Dermis blood vessel endothelial cell (primary cell): Measurements from ENCODE around the gene PSMD12. TPM values are rescaled to one million over a fixed set of nuclear protein-coding genes. Genes with fewer than 3 reads are reported as not detected.

Experiments
- DNase-seq: peaks from one replicate; pipeline ENCODE4 v3.0.0; 2010
- total RNA-seq: library from RNA; depleted of rRNA; stranded (reverse); fragments of >200 nt; gene quantifications from 2 replicates; pipeline ENCODE4 v1.2.3, GENCODE V29; 2014

Gene PSMD12
- total RNA-seq, 1 donor from 2014 or later: 22.8 TPM

DNA sequence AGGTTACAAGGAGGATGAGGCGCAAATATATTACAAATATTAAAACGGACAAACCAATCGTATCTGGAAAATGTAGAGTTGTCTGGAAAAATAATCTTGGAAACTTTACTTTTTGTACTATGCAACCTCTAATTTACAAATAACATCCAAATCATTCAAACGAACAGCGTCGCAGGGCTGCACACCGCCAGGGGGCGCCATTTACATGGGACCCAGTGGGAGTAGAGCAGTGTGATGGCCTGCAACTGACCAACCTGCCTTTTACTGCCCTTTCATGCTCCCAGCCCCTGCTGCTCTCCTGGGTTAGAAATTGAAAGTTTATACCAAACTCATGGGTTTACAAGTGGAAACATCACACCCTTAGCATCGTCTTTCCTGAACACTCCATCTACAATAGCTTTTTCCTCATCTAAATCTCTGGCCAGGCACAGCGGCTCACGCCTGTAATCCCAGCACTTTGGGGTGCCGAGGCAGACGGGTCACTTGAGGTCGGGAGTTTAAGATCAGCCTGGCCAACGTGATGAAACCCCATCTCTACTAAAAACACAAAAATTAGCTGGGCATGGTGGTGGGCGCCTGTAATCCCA is 20.7 kb upstream of the PSMD12 start:
- DNase-seq: peak; percentile 77

DNA sequence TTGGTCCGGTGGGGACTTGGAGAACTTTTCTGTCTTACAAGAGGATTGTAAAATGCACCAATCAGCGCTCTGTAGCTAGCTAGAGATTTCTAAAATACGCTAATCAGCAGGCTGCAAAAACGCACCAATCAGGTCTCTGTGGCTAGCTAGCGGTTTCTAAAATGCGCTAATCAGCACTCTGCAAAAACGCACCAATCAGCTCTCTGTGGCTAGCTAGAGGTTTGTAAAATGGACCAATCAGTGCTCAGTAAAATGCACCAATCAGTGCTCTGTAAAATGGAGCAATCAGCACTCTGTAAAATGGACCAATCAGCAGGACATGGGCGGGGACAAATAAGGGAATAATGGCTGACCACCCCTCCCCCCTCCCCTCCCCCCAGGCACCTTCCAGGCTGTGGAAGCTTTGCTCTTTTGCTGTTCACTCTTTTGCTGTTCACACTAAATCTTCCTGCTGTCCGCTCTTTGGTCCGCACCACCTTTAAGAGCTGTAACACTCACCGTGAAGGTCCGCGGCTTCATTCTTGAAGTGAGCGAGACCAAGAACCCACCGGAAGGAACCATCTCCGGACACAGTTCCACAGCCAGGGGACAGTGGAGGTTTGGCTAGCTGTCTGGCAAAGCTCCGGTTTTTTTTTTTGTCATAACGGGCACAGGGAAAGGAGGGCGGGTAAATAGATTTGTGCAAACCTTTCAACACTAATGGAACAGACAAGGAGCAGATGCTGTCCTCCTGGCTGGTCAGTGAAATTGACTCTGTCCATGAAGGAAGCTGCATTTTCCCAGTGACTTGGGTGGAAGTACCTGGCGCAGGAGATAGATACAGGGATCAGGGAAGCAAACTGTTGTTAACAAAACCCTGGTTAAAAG is 19.0 kb upstream of the PSMD12 start:
- no peak for DNase-seq

DNA sequence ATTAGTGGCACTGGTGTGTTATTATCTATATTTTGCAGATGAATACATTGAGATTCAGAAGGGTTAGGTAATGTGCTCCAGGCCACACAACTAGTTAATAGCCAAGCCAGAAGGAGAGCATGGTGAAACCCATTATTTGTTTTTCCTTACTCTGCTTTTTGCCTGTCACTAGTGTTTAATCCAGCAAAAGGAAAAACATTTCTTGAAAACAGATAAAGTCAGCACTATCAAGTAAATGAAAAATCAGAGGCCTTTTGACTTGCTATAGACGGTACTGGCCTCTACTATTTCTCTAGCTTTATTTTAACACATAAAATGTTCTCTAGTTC is 15.5 kb upstream of the PSMD12 start:
- no peak for DNase-seq

DNA sequence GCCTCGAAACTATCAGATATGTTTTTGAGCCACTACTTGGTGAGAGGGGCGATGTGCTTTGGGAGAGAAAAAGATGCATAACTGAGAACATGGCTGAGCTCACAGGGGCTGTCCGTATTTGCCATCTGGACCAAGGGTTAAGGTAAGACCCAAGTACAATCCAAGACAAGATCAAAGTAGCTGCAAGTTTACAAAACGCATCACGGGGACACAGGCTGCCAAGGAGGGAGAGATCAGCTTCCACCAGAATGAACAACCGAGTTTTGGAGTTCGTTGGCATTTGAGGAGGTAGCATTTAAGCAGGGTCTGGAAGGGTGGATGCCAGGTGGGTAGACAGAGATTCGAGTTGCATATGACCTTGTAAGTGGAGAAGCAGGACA is 12.9 kb upstream of the PSMD12 start:
- DNase-seq: no peak

DNA sequence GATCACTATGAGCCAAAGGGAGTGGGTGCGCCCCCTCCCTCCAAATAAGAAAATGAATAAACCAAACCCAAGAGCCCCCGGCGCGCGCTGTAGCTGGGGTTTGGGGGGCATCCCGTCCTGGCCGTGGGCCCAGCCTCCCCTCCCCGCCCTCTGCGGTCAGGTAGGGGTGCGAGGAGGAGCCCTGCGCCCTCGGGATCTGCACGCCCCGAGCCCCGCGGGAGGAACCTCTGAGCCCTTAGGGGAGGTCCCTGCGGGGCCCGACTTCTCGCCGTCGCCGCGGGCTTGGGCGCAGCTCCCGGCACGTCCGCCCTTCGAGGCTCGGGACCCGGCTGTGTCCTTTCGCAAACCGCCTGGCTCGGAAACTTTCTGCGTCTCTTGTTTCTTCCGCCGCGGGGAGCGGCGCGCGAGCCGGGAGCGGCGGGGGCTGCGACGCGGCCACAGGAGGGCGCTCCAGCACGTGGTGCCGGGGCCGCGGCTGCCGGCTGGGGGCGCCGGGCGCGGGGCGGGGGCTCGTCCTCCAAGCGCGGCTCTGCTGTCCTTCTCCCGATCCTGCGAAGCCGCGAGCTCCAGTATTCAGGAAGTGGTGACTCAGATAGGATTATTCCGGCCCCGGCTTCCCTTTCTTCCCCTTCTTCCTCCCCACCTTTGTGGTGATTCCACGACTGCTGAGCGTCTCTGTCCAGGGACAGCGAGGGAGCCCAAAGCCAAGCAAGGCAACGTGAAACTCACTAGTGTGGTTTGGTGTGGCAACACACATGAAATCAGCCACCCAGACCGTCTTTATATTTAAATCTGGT is 12.3 kb upstream of the PSMD12 start:
- peak; percentile 83 for DNase-seq

DNA sequence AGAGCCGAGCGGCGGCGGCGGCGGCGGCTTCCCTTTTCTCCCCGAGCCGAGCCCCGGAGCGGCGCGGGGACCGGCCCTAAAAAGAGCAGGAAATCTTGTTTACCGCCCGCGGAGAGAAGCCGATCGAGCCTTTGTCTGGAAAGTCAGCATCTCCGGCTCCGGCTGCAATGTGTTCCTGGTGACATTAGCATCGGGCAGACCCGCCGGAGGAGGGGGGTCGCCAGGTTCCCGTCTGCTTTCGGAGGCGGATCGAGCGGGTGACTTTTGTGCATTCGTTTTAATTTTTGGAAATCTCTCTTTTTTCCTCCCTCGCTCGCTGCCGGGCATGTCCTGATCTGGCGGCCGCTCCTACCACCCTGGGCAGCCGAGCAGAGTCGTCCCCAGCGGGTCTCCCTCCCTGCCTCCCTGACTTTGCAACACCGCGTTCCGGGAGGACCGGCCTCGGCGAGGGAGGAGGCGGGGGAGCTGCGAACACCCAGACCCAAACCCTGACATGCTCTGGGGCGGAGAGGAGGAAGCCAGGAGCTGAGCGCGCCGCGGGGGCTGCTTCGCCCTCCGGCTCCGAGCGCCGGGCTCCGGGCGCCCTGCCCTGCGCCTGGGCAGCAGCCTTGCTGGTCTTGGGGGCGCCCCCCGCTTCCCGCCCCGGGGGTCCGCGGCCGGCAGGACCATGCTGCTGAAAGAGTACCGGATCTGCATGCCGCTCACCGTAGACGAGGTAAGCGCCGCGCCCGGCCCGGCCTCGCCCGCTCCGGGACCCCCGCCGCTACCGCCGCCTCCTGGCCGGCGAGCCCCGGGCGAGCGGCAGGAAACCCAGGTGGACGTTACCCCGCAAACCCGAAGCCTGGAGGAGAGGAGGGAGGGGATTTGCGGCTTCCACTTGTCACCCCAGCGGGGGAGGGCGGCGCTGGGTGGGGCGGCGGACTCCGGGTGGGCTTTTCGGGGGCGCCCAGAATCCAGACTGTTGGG is 11.4 kb upstream of the PSMD12 start:
- peak; percentile 47 for DNase-seq

DNA sequence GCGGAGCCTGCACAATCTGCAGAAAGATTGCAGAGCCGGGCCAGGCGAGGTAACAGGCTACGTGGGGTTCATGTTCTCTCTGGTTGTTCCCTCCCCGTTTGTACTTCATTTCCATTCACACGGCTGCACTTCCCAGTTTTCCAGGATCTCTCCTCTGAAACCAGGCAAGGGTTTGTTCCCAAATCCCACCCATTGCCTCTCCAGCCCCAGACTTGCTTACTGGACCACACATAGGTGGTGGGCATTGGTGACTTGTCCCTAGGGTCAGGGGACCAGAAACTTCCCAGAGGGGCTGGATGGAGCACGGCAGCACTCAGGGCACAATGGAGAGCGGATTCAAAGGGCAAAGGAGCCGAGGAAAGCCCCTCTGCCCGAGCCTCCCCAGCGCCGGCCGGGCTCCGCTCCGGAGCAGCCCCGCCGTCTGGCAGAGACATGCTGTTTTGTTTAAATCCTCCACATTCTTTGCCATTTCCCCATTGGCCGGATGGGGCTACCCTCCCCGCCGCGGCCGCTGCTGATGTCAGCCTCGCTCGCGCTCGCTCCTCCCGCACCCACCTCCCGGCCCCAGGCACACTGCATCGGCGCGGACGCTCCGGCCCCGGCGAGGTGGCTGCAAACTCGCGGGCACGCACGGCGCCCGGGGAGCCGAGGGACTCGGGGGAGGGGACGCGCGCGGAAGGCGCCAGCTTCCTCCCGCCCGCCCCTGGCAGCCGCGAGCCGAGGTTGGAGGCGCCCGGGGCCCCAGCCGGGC is 10.5 kb upstream of the PSMD12 start, which contains the start of gene PITPNC1:
Gene PITPNC1 (plus strand): TSS at position 545 of the 751 bp plus-strand sequence.
- DNase-seq: peak; percentile 90

DNA sequence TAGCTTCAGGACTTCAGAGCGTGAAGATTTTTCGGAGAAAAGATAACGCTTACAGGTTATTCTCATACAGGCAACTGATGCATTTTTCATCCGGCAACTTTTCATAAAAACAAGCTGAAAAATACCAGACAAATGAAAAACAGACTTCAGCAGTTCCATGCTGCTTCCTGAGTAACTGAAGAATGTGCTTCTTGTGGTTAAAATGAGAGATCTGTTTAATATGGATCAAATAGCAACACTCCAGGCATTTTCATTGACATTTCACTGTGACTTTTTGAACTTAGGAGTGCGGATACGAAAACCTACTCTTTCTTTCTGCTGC is 10.0 kb upstream of the PSMD12 start:
- no peak for DNase-seq

DNA sequence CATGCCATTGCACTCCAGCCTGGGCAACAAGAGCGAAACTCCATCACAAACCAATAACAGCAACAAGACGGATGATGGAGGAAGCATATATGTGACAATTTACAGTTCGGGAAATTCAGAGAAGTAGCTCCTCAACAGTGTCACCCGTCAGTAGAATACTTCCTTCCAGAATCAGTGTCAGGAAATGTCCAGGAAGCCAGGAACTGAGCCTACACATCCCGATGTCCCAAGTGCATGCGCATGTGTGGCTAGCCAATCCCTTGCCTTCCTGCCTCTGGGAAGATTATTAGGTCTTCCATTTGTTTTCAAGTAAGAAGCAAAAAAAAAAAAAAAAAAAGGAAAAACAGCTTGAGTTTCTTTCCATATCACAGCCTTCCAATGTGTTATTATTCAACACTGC is 9.3 kb upstream of the PSMD12 start:
- DNase-seq: peak; percentile 33

DNA sequence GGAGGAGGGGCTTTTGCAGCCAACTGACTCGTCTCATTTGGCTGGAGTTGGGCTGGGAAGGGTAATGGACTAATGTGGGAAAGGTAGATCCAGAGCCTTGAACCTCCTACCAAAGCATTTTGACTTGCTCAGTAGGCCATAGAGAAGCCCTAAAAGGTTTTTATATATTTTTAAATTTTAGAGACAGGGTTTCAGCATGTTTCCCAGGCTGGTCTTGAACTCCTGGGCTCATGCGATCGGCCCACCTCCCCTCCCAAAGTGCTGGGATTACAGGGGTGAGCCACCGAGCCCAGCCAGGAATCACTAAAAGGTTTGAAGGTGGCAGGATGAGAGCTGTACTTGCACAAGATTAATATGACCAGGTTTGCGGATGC is 8.7 kb upstream of the PSMD12 start:
- DNase-seq: no peak

DNA sequence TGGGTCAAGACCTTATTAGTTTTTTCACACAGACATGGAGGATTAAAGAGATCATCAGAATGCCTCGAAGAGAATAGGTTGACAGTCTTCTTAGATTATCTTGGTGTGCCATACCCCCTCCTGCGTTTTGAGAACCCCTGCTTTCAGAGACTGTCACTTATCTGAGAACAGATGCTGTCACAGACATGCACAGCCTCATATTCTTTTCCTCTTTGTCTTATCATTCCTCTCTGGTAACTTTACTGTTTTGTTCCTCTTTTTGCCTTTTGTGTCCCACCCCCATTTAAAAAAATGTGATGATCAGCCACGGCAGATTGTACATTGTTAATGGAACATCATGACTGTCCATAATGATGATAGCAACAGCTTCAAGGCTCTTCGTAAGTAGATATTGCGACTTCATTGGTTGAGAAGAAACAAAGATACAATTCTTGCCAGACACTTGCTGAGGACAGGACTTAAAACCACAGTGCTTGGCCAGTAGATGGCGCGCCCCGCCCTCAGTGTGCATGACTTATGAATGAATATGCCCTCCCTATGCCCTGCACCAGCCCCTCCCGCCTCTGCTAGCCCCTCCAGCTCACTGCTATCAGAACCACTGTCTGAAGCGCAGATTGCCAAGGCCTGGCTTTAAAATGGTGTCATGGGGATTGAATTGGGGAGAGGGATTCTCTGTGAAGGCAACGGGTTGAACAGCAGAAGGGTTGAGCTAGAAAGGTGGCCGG is 8.1 kb upstream of the PSMD12 start:
- DNase-seq: peak; percentile 95

DNA sequence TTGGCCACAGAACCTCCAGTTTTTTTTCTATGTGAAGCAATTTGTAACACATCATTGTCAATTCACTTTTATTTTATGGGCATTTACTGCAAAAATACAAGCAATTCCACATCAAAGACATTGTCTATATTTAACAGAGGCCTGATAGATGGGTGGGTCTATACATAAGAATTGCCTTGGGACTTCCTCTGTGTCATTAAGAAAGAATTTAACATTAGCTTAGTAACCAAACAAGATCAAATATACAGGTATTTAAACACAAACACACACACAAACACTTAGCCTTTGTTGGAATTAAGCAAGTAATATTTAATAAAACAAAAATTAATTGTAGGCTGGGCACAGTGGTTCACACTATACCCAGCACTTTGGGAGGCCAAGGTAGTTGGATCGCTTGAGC is 6.4 kb upstream of the PSMD12 start:
- DNase-seq: no peak

DNA sequence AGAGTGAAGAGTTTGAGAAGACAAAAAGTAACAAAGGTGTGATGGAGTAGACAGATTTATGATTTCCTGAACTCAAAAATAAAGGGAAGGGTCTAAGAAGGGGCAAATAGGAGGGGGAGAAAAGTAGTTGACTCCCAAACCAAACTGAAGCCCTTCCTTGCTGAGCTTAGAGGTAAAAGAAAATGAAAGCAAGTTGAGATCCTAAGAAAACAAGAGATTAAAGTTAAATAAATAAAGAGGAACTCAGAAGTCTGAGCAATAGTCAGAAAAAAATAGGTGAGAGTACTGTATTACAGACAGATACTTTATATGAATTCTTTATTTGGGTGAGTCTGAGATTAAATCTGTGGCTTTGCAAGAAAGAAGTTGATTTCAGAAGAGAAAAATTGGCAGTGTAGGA is 3.3 kb upstream of the PSMD12 start:
- no peak for DNase-seq

DNA sequence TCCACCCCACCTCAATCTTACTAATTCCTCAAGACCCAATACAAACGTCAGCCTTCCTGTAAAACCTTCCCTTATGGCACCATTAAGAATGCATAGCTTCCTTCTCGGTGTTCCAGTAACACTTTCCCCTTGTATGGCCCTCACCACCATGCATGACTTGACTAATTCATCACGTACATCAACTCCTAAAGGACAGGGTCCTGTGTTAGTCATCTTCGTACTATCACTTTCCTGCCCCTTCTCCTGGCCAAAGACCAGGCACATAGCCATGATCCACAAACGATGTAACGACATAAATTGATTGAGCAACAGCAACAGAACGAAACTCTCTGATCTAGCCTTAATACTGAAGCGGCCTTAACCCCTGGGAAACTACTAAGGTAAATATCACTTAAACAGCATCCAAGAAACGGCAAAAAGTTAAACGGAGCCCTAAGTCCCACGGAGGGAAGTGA is 612 bp downstream of the PSMD12 start:
- peak; percentile 57 for DNase-seq

DNA sequence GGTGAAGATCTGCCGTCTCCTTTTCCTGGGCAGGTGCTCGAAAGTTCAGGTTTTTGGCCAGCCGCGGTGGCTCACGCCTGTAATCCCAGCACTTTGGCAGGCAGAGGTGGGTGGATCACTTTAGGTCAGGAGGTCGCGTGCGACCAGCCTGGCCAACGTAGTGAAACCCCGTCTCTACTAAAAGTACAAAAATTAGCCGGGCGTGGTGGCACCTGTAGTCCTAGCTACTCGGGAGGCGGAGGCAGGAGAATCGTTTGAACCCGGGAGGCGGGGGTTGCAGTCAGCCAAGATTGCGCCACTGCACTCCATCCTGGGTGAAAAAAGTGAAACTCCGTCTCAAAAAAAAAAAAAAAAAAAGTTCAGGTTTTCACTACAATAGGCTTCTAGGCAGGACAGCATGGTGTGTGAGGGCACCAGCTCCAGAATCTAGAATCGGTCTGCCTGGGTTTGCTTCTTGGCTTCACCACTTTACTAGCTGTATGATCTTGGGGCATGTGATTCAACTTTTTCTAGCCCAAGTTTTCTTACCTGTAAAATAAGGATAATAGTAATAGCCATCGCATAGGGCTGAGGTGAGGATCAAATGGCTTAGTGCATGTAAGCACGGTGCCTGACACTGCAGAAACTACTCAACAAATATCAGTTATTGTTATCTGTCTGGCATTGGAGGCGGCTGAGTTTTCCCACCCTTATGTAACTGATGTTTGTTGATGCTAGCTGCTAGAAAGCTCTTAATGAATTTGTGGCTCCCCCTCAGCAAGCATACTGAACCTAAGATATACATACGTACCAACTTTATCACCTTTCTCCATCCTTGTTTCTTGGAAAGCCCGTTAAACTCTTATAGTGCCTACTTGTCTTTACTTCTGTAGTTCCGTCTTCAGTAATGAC is 1.3 kb downstream of the PSMD12 start:
- DNase-seq: no peak

DNA sequence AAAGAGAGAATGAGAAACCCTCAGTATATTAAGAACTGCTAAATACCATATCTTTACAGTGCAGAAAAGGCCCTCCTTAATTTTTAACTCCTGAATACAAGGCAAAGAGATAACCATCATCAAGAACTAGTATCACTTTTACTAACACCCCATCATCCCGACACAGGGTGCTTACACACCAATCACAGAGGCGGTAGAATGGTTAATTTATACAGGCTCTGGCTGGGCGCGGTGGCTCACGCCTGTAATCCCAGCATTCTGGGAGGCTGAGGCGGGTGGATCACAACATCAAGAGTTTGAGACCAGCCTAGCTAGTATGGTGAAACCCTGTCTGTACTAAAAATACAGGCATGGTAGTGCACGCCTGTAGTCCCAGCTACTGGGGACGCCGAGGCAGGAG is 4.2 kb downstream of the PSMD12 start:
- DNase-seq: no peak

DNA sequence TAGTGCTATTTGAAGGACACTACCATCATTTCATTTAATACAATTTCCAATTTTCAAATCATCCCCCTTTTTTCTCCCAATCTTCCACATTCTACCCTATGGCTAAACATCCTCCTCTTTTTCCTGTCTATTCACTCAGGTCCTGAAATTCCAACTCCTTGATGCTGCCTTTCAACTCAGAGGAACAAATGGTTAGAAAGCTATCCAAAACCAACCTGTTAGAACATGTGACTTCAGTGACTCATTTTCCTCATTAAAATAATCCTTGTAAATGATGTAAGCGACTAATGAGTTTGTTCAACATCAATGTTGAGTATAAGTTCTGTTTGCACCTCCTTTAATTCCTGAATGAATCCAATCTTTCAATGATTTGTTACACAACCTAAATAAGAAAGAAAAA is 5.5 kb downstream of the PSMD12 start:
- DNase-seq: no peak

DNA sequence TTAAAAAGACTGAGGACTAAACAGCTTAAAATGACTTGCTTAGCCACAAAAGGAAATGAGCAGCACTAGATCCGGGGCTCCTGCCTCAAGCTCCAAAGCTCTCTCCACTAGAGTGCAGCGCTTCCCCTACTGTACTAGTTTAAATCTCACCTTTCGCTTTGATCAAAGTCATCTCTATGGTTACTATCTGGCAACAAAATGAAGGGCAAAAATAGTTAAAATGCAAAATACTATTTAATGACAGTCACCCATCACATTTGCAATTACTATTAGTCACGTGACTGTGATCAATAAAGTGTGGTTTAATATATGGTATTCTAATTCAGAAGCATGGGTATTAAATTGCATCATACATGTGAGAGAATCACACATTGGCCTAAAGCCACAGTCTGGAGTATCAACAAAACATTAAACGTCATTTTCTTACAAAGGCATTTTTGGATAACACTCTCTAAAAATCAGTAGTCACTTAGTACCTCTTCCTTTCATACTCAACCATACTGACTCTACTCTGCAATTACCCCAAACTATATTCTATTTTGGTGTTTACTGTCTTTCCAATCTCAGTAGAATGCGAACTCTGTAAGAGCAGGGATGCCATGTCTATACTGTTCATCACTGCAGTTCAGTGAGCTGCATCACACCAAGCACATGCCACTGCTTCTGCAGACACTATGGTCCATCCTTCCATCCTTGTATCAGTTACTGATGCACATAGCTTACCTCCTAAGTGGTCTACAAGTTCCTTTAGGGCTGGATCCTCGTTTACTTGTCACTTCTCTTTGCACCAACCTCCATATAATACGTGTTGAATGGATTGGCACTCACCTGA is 6.2 kb downstream of the PSMD12 start:
- DNase-seq: peak; percentile 39

DNA sequence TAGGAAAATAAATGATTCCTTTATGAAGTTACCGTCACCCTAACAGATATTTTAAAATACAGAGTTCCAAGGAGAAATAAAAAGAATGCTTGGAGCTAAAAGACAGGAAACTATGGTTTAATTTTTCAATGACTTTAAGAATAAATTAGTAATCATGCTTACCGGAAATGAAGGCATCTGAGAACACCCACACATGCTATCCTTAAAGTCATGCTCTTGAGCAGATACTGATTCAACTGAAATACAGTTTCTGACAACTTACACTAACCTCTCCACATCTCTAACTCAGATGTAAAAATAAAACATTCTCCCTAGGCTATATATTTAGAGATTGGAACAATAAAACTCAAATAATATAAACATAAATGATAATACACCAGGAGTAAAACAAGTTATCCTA is 7.8 kb downstream of the PSMD12 start:
- no peak for DNase-seq
